Natural killer cell (primary cell): ENCODE results near the gene PLEKHF1. TPM values are rescaled to one million over a fixed set of nuclear protein-coding genes. Genes with fewer than 3 reads are reported as not detected.
A peak's percentile ranks its signal among the peaks of the same experiment; 100 is the strongest.

Experiments
- ATAC-seq, 3 donors: fragments of 150-1000 bp in 2 of 3; fragments of 200-7000 bp in 1 of 3; cut with Tn5 transposase; 1 replicate in 1 of 3; 2 replicates in 2 of 3; pipeline ENCODE4 v1.10.0; 2021; ENCODE audit warnings: mild to moderate bottlenecking in 2 of 3, moderate library complexity in 2 of 3
- DNase-seq, 2 donors: peaks; one replicate each; pipeline versions ENCODE4 v3.0.0 to v3.0.0-alpha.2; 2013 to 2021; ENCODE audit warnings: mixed read lengths in 1 of 2
- H3K27ac ChIP-seq: one replicate; pipeline ENCODE4 v1.5.1; 2013; ENCODE audit warnings: mild to moderate bottlenecking, low read length
- H3K27me3 ChIP-seq: one replicate; pipeline ENCODE4 v1.6.1; 2013; ENCODE audit warnings: low read length; ENCODE audit not compliant: control insufficient read depth, insufficient read depth
- H3K36me3 ChIP-seq: one replicate; pipeline ENCODE4 v1.6.1; 2013; ENCODE audit warnings: low read length; ENCODE audit not compliant: control insufficient read depth, insufficient read depth
- H3K4me1 ChIP-seq: one replicate; pipeline ENCODE4 v1.6.1; 2013; ENCODE audit warnings: low read length; ENCODE audit not compliant: control insufficient read depth, insufficient read depth
- H3K4me3 ChIP-seq: one replicate; pipeline ENCODE4 v1.5.1; 2013; ENCODE audit warnings: low read length
- H3K9me3 ChIP-seq: one replicate; pipeline ENCODE4 v1.6.1; 2013; ENCODE audit warnings: low read length; ENCODE audit not compliant: control insufficient read depth, insufficient read depth
- H3K27ac Mint-ChIP-seq, 2 donors: one replicate each; pipeline ENCODE4 v1.8.0; 2022; ENCODE audit warnings: mild to moderate bottlenecking in 2 of 2, mixed read lengths in 2 of 2, moderate library complexity in 1 of 2
- H3K27me3 Mint-ChIP-seq, 2 donors: one replicate each; pipeline ENCODE4 v1.8.0; 2022; ENCODE audit warnings: low read depth in 2 of 2, mixed read lengths in 2 of 2
- H3K36me3 Mint-ChIP-seq: one replicate; pipeline ENCODE4 v1.8.0; 2022; ENCODE audit warnings: mixed read lengths
- H3K4me1 Mint-ChIP-seq, 2 donors: one replicate each; pipeline ENCODE4 v1.8.0; 2022; ENCODE audit warnings: mixed read lengths in 2 of 2
- H3K4me3 Mint-ChIP-seq: one replicate; pipeline ENCODE4 v1.8.0; 2022; ENCODE audit warnings: mild to moderate bottlenecking, moderate library complexity, mixed read lengths
- H3K9me3 Mint-ChIP-seq, 2 donors: one replicate each; pipeline ENCODE4 v1.8.0; 2022; ENCODE audit warnings: mixed read lengths in 2 of 2
- WGBS: methylation state at CpG from one replicate; pipeline ENCODE4 v1.1.7; 2013; ENCODE audit warnings: missing lambda C conversion rate; ENCODE audit not compliant: insufficient coverage; 5-methylcytosine and 5-hydroxymethylcytosine counted together
- intact Hi-C: fragments of 100-400 bp; cut with micrococcal nuclease; formaldehyde crosslinking; loops from one replicate; pipeline ENCODE4 v1.14.2; 2022
- total RNA-seq, 4 donors: library from RNA; stranded (reverse); fragments of 120-200 nt in 1 of 4; gene quantifications; one replicate each; pipeline versions ENCODE4 v1.2.3 to v1.2.4, GENCODE V29; 2013 to 2022
- TF ChIP-seq, protein P1 (sequence below): fragments of 200-600 bp; IDR thresholded peaks from one replicate; pipeline ENCODE4 v1.8.0; 2022; ENCODE audit warnings: antibody characterized with exemption

PLEKHF1 gene
- total RNA-seq, 3 donors from 2014 or later (not counting 1 experiment from before 2014, with no cell fraction given) = 53.0 to 81.8 (median 53.8) TPM

DNA sequence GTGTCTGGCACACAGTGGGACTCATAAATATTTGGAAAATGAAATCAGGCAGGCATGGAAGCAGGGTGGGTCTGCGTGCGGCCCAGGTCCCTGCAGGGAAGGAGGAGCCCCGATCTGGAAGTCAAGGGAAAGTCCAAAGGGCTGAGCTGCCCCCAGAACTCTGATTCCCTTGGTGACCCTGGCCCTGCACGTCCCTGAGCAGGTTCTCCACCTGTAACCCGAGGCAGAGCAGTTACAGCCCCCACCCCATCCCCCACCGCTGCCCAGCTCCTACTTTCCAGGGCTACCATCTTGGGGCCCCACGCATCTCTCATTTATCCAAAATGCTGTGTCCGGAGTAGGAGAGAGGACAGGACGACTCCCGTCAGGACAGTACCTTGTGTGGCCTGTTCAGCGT lies 2.1 kb downstream of the PLEKHF1 start:
- Histone ChIP-seq H3K4me3 (peak overlapping the region; percentile 88), H3K27ac (peak overlapping the region; percentile 96), H3K27me3 (no peaks in the 10 kb centered on the region), H3K4me1 (peaks cover 77% of the 10 kb centered on the region), H3K9me3 (no peaks in the 10 kb centered on the region), H3K36me3 (peaks cover 5% of the 10 kb centered on the region)
- no peaks in the 10 kb centered on the region for H3K9me3 Mint-ChIP-seq
- DNase-seq = no peak
- intact Hi-C loops = loop anchor here (2.0 to 5.0 kb wide), 2 partner anchors 13 to 45 kb away; no protein-coding TSS in a partner anchor
- no peaks in the 10 kb centered on the region for H3K27me3 Mint-ChIP-seq
- H3K36me3 Mint-ChIP-seq = no peaks in the 10 kb centered on the region
- no peak for ATAC-seq
- H3K27ac Mint-ChIP-seq = peak overlapping the region; percentile 94 to 98
- peak overlapping the region; percentile 91 for H3K4me3 Mint-ChIP-seq
- TF ChIP-seq, protein P1, sequence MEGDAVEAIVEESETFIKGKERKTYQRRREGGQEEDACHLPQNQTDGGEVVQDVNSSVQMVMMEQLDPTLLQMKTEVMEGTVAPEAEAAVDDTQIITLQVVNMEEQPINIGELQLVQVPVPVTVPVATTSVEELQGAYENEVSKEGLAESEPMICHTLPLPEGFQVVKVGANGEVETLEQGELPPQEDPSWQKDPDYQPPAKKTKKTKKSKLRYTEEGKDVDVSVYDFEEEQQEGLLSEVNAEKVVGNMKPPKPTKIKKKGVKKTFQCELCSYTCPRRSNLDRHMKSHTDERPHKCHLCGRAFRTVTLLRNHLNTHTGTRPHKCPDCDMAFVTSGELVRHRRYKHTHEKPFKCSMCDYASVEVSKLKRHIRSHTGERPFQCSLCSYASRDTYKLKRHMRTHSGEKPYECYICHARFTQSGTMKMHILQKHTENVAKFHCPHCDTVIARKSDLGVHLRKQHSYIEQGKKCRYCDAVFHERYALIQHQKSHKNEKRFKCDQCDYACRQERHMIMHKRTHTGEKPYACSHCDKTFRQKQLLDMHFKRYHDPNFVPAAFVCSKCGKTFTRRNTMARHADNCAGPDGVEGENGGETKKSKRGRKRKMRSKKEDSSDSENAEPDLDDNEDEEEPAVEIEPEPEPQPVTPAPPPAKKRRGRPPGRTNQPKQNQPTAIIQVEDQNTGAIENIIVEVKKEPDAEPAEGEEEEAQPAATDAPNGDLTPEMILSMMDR = no peak
- 66% methylated on average over 11 of the region's 11 CpGs for WGBS
- peaks cover 65% of the 10 kb centered on the region in 2 donors for H3K4me1 Mint-ChIP-seq

DNA sequence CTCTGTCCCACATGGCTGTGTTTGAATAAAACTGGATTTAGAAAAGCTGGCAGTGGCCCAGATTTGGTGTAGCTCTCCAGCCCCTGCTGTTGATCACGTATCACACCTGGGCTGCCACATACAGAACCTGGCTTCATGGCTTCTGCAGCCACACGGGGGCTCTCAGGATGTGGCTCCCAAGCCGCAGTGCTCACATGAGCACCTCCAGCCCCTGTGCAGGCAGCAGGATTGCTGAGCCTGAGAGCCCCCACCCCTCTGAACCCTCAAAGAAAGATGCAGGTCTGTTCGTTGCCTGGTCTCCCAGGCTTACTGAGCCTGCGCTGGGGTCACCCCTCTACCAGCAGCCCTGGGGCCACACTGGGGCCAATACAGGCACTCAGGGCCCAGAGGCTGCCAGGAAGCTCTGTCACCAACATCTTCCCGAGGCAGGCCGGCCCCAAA lies 2.7 kb downstream of the PLEKHF1 start:
- Histone ChIP-seq H3K36me3 (peaks cover 5% of the 10 kb centered on the region), H3K4me3 (peak overlapping the region; percentile 88), H3K9me3 (no peaks in the 10 kb centered on the region), H3K27ac (peak overlapping the region; percentile 96), H3K4me1 (peaks cover 82% of the 10 kb centered on the region), H3K27me3 (no peaks in the 10 kb centered on the region)
- intact Hi-C loops = loop anchor here (2.0 to 5.0 kb wide), 2 partner anchors 13 to 46 kb away; no protein-coding TSS in a partner anchor
- H3K36me3 Mint-ChIP-seq = no peaks in the 10 kb centered on the region
- H3K27me3 Mint-ChIP-seq = no peaks in the 10 kb centered on the region
- H3K27ac Mint-ChIP-seq = peak overlapping the region; percentile 94 to 98
- WGBS = 6% methylated on average over 7 of the region's 7 CpGs
- peaks cover 70 to 71% of the 10 kb centered on the region in 2 donors for H3K4me1 Mint-ChIP-seq
- peak overlapping the region; percentile 91 for H3K4me3 Mint-ChIP-seq
- ATAC-seq (peak; percentile 5 to 20 (median 16)), DNase-seq (peak in 1 of 2 donors; percentile 87)
- TF ChIP-seq, protein P1 = no peak
- H3K9me3 Mint-ChIP-seq = no peaks in the 10 kb centered on the region

DNA sequence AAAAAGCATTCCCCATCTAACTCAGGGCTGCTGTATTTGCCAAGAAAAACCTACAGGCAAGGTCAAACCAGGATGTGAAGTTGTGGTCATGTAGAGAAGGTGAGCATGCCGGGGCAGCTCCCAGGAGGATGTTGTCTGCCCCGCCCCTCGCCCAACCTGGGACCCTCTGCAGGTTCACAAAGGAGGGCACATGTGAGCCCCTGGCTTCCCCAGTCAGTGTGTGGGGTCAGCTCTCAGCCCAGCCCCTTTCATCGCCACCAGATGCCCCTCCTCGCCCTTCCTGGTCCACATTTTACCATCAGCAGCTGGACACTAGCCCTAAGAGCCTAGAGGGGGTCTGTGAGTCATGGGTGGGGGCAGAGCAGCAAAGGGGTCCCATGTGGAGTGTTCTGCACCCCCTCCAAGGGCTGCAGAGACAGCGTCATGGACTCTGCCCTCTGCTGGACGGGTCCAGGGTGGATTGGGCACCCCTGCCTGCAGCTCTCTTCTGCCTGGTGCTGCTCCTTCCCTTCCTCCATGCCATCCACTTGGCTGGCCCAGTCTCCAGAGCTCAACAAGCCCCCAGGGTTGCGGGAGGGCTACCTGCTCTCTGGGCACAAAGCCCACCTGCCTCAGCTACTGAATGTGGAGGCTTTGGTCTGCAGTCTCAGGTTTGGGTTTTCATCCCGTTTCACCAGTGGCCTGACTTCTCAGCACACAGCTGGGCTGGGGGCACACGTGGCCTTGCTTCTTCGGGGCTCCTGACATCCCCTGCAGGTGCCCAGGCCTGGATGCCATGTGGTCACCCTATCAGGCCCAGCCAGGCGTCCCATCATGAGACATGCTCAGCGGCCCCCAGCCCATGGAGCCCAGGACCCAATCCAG lies 3.7 kb downstream of the PLEKHF1 start:
- peak overlapping the region; percentile 96 for H3K27ac ChIP-seq
- Mint-ChIP-seq H3K27me3 (no peaks in the 10 kb centered on the region), H3K27ac (peak overlapping the region; percentile 94 to 98), H3K4me1 (peaks cover 81% of the 10 kb centered on the region in 2 donors), H3K9me3 (no peaks in the 10 kb centered on the region), H3K36me3 (no peaks in the 10 kb centered on the region), H3K4me3 (peak overlapping the region; percentile 91)
- 53% methylated on average over 13 of the region's 13 CpGs for WGBS
- ATAC-seq (no peak), DNase-seq (peak in 1 of 2 donors; percentile 48)
- H3K27me3 ChIP-seq = no peaks in the 10 kb centered on the region
- TF ChIP-seq, protein P1 = no peak
- peak overlapping the region; percentile 88 for H3K4me3 ChIP-seq
- peaks cover 93% of the 10 kb centered on the region for H3K4me1 ChIP-seq
- peaks cover 8% of the 10 kb centered on the region for H3K36me3 ChIP-seq
- no peaks in the 10 kb centered on the region for H3K9me3 ChIP-seq
- intact Hi-C loops = loop anchor here (5.0 kb wide), 1 partner anchor 47 kb away; no protein-coding TSS in a partner anchor
